Stimulated activated CD8-positive, alpha-beta memory T cell treated with anti-CD3 and anti-CD28 coated beads, Interleukin-4, amount 100 ng/mL, for 48 hours (primary cell): ENCODE results near the gene COL10A1.

Experiments
- DNase-seq: peaks from one replicate; pipeline ENCODE4 v3.0.0-alpha.2; 2020

The COL10A1 gene

GRCh38 chr6:116078522-116078921 lies 47.4 kb downstream of the COL10A1 start:
- no peak for DNase-seq

GRCh38 chr6:116074732-116075390 lies 51.1 kb downstream of the COL10A1 start:
- no peak for DNase-seq

DNA sequence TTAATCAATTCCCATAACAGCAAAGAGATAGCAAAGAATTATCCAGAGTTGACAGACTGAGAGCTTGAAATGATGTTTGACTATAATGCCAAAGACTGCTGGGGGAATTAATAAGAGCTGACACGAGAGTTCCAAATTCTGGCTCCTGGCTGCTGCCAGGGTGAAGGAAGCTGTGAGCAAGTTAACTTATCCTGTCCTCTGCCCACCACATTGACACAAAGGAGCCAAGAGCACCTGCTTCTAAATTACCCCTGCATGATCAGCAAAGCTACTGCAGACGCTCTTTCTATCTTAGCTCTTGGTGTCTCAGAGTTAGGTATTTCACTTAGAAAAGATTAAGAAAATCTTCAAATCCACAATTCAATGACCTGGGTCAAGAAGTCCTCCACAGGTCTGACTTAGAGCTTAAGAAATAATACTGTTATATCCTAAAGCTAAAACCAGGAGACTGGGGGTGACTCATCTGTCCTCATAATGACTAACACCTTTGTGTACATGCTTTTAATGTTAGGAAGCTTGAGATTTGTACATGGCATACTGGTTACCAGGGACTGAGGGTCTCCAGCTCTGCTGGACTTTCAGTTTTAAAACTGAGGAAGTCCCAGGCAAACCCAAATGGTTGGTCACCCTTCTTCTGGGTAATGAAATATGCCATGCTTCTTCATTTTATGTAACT lies 52.0 kb downstream of the COL10A1 start:
- DNase-seq, result no peak

GRCh38 chr6:116072368-116072767 lies 53.6 kb downstream of the COL10A1 start:
- DNase-seq, result no peak

- no peak for DNase-seq
Observed at GRCh38 chr6:116070616-116071389, 55.1 kb downstream of the COL10A1 start.

DNA sequence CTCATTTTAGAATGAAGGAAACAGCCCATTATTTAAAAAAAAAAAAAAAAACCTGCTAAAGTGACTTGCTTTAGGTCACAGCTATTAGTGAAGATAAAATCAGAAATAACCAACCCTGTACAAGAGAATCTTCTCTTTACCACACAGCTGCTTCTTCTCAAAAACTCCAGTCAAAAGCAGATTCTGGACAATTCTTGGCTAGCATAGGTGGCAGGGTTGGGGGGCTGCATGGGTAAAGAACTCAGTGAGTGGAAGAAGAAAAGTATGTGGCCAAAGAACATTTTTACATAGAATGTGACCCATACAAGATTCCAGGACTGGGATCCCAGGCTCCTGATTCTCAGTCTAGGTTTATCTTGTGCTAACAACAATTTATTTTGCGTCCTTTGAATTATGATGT lies 55.8 kb downstream of the COL10A1 start:
- no peak for DNase-seq
